Neural crest cell (in vitro differentiated cells): ENCODE measurements around the gene CPLX4. TPM values are rescaled to one million over a fixed set of nuclear protein-coding genes. Genes with fewer than 3 reads are reported as not detected.
"Not testable (repeated sequence)": the region's sequence is repeated elsewhere in the genome, so short reads cannot be mapped to it uniquely, and the experiment has no call there.

Experiments
- DNase-seq: peaks from one replicate; pipeline ENCODE4 v3.0.0; 2021; ENCODE audit warnings: low read depth, mixed read lengths, low spot score
- H3K27ac Mint-ChIP-seq: one replicate; pipeline ENCODE4 v1.8.0; 2021; ENCODE audit warnings: mild to moderate bottlenecking, mixed read lengths; ENCODE audit not compliant: unreplicated experiment
- H3K27me3 Mint-ChIP-seq: 2 replicates; pipeline ENCODE4 v1.8.0; 2021; ENCODE audit warnings: low read depth, mild to moderate bottlenecking, mixed read lengths
- H3K36me3 Mint-ChIP-seq: 2 replicates; pipeline ENCODE4 v1.8.0; 2021; ENCODE audit warnings: low read depth, mild to moderate bottlenecking, mixed read lengths
- H3K4me1 Mint-ChIP-seq: 2 replicates; pipeline ENCODE4 v1.8.0; 2021; ENCODE audit warnings: mixed read lengths
- H3K4me3 Mint-ChIP-seq: one replicate; pipeline ENCODE4 v1.8.0; 2021; ENCODE audit warnings: mild to moderate bottlenecking, mixed read lengths
- H3K9me3 Mint-ChIP-seq: 2 replicates; pipeline ENCODE4 v1.8.0; 2021; ENCODE audit warnings: mixed read lengths
- total RNA-seq: library from RNA; stranded (reverse); gene quantifications from 2 replicates; pipeline ENCODE4 v1.2.1, GENCODE V29; 2021
- TF ChIP-seq, protein P1 (sequence below): fragments of 200-600 bp; sonication (generic); conservative IDR thresholded peaks from 2 replicates; pipeline ENCODE4 v1.5.0; 2021; ENCODE audit warnings: antibody characterized with exemption, mild to moderate bottlenecking

Gene CPLX4
- total RNA-seq, 1 donor from 2014 or later = not detected

DNA sequence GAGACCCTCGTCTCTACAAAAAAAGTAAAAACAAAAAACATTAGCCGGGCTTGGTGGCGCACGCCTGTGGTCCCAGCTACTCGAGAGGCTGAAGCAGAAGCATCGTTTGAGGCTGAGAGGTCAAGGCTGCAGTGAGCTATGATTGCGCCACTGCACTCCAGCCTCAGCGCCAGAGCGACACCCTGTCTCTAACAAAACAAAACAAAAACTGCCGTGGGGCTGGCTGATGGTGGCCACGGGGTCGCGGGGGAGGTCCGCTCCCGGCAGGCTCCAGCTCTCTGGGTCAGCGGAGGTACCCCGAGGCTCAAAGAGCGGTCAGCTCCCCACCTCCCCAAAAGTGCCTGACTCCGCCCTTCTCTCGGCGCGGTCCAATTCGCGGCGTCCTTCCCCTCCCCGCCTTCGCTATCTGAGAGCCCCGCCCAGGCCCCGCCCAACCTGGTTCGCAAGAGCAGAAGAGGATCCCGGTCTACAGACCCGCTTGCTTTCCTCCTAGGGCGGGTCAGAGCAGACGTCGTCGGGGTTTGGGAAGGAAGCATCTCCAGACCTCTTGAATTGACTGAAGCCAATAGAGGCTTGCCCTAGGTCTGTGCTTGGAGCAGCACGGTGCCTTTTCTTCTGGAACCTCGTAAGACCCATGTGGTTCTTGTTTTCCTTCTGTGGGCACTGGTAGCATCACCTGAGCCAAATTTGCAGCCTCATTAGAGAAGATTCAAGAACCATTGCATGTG lies 53.0 kb downstream of the CPLX4 start:
- H3K4me3 Mint-ChIP-seq = no peak overlapping the region
- no peak for DNase-seq
- H3K27ac Mint-ChIP-seq = no peak overlapping the region

DNA sequence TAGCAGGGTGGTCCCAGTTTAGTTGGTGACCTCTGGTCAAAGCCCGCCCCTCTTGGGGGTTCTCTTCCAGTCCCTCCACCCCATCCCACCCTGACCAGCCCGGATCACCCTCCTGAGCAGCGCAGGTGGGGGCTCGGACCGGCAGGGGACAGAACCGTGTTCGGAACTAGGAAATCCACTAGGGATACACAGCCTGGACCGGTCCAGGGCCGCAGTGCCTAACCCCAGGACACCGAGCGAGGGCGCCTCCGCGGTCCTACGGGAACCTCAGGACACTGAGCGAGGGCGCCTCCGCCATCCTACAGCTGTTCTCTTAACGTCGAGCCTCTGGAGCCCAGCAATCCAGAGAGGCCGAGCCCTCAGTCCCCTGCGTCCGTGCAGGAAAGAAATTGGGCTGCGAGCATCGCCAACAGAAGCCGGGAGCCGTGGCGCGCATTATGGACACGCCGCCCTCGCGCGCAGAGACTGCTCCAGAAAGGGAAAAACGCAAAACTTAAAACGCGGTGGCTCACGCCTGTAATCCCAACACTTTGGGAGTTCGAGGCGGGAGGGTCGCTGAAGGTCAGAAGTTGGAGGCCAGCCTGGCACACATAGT lies 53.7 kb downstream of the CPLX4 start:
- Mint-ChIP-seq H3K27me3 (peaks cover 98% of the 10 kb centered on the region), H3K9me3 (peaks cover 4% of the 10 kb centered on the region), H3K4me1 (peaks cover 18% of the 10 kb centered on the region), H3K36me3 (no peaks in the 10 kb centered on the region), H3K4me3 (no peak overlapping the region), H3K27ac (no peak overlapping the region)
- no peak for DNase-seq
- TF ChIP-seq, protein P1, sequence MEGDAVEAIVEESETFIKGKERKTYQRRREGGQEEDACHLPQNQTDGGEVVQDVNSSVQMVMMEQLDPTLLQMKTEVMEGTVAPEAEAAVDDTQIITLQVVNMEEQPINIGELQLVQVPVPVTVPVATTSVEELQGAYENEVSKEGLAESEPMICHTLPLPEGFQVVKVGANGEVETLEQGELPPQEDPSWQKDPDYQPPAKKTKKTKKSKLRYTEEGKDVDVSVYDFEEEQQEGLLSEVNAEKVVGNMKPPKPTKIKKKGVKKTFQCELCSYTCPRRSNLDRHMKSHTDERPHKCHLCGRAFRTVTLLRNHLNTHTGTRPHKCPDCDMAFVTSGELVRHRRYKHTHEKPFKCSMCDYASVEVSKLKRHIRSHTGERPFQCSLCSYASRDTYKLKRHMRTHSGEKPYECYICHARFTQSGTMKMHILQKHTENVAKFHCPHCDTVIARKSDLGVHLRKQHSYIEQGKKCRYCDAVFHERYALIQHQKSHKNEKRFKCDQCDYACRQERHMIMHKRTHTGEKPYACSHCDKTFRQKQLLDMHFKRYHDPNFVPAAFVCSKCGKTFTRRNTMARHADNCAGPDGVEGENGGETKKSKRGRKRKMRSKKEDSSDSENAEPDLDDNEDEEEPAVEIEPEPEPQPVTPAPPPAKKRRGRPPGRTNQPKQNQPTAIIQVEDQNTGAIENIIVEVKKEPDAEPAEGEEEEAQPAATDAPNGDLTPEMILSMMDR = no peak

More for the DNA sequence above, 53.0 kb downstream of the CPLX4 start:
- Mint-ChIP-seq H3K27me3 (peaks cover 98% of the 10 kb centered on the region), H3K36me3 (no peaks in the 10 kb centered on the region), H3K4me1 (peaks cover 21% of the 10 kb centered on the region), H3K9me3 (peaks cover 4% of the 10 kb centered on the region)
- TF ChIP-seq, protein P1 = no peak

DNA sequence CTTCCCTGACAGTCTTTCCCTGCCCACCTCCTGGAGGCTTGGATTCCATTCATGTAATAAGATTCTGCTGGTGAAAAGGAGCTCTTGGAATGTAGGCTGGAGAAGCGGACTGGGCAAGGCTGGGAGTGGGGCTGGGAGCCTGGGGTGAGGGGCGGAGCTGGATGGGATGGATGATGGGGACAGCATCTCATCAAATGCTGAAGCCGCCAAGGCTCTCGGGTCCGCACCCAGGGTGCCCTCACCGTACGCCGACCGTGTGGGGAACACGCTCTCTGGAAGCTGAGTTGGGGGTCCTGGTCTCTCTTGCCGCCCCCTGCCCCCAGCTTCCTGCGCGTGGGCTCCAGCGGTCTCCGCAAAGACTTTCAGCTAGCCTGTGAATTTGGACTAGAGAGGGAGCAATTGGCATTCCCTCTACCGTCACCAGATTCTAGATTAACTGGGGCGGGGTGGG lies 54.3 kb downstream of the CPLX4 start:
- peaks cover 4% of the 10 kb centered on the region for H3K9me3 Mint-ChIP-seq
- H3K4me3 Mint-ChIP-seq = no peak overlapping the region
- no peak overlapping the region for H3K27ac Mint-ChIP-seq
- peaks cover 15% of the 10 kb centered on the region for H3K4me1 Mint-ChIP-seq
- no peaks in the 10 kb centered on the region for H3K36me3 Mint-ChIP-seq
- DNase-seq = no peak
- TF ChIP-seq, protein P1 = no peak
- H3K27me3 Mint-ChIP-seq = peaks cover 99% of the 10 kb centered on the region

DNA sequence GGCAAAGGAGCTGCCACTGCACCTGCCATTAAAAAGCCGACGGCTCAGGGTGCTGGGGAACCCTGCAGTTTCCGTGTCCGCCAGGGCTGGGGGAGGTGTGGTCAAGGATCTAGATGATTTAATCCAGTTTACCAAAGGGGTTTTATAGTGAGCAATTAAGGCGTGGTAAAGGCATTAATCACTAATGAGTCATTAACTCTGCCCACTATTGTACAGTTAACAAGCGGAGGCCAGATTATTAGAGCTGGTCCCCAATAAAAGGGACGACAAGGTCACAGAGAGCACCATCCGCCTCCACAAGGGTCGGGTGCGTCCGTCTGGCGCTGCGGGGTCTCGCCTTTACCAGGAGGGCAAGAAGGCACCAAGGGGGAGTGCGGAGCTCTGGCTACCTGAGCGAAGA lies 54.8 kb downstream of the CPLX4 start:
- DNase-seq = no peak
- Mint-ChIP-seq H3K27ac (no peak overlapping the region), H3K36me3 (no peaks in the 10 kb centered on the region), H3K9me3 (peaks cover 4% of the 10 kb centered on the region), H3K27me3 (peaks cover 100% of the 10 kb centered on the region), H3K4me3 (peak overlapping the region; percentile 2), H3K4me1 (peaks cover 15% of the 10 kb centered on the region)
- TF ChIP-seq, protein P1 = no peak

DNA sequence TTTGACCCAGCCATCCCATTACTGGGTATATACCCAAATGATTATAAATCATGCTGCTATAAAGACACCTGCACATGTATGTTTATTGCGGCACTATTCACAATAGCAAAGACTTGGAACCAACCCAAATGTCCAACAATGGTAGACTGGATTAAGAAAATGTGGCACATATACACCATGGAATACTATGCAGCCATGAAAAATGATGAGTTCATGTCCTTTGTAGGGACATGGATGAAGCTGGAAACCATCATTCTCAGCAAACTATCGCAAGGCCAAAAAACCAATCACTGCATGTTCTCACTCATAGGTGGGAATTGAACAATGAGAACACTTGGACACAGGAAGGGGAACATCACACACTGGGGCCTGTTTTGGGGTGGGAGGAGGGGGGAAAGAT lies 56.2 kb downstream of the CPLX4 start:
- H3K27me3 Mint-ChIP-seq = peaks cover 100% of the 10 kb centered on the region
- not testable (repeated sequence) for H3K4me1 Mint-ChIP-seq, H3K27ac Mint-ChIP-seq, H3K4me3 Mint-ChIP-seq, H3K36me3 Mint-ChIP-seq, H3K9me3 Mint-ChIP-seq, DNase-seq

DNA sequence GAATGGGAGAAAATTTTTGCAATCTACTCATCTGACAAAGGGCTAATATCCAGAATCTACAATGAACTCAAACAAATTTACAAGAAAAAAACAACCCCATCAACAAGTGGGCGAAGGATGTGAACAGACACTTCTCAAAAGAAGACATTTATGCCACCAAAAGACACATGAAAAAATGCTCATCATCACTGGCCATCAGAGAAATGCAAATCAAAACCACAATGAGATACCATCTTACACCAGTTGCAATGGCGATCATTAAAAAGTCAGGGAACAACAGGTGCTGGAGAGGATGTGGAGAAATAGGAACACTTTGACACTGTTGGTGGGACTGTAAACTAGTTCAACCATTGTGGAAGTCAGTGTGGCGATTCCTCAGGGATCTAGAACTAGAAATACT lies 56.6 kb downstream of the CPLX4 start:
- H3K27me3 Mint-ChIP-seq = peaks cover 99% of the 10 kb centered on the region
- H3K27ac Mint-ChIP-seq, H3K9me3 Mint-ChIP-seq, H3K4me3 Mint-ChIP-seq, DNase-seq, H3K4me1 Mint-ChIP-seq, H3K36me3 Mint-ChIP-seq: not testable (repeated sequence)

DNA sequence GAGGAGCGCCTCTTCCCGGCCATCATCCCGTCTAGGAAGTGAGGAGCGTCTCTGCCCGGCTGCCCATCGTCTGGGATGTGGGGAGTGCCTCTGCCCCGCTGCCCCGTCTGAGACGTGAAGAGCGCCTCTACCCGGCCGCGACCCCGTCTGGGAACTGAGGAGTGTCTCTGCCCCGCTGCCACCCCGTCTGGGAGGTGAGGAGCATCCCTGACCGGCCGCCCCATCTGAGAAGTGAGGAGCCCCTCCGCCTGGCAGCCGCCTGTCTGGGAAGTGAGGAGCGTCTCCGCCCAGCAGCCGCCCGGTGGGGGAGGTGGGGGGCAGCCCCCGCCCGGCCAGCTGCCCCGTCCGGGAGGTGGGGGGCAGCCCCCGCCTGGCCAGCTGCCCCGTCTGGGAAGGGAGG lies 63.0 kb downstream of the CPLX4 start:
- H3K36me3 Mint-ChIP-seq, H3K9me3 Mint-ChIP-seq, H3K27ac Mint-ChIP-seq, DNase-seq, H3K4me3 Mint-ChIP-seq, H3K4me1 Mint-ChIP-seq: not testable (repeated sequence)
- H3K27me3 Mint-ChIP-seq = peaks cover 74% of the 10 kb centered on the region
